ENCODE results near the gene TDRKH. TPM values are rescaled to one million over a fixed set of nuclear protein-coding genes. Genes with fewer than 3 reads are reported as not detected.
"Not testable (repeated sequence)": the region's sequence is repeated elsewhere in the genome, so short reads cannot be mapped to it uniquely, and the experiment has no call there.

The TDRKH gene
- total RNA-seq, 1 donor = 1.7 TPM

DNA sequence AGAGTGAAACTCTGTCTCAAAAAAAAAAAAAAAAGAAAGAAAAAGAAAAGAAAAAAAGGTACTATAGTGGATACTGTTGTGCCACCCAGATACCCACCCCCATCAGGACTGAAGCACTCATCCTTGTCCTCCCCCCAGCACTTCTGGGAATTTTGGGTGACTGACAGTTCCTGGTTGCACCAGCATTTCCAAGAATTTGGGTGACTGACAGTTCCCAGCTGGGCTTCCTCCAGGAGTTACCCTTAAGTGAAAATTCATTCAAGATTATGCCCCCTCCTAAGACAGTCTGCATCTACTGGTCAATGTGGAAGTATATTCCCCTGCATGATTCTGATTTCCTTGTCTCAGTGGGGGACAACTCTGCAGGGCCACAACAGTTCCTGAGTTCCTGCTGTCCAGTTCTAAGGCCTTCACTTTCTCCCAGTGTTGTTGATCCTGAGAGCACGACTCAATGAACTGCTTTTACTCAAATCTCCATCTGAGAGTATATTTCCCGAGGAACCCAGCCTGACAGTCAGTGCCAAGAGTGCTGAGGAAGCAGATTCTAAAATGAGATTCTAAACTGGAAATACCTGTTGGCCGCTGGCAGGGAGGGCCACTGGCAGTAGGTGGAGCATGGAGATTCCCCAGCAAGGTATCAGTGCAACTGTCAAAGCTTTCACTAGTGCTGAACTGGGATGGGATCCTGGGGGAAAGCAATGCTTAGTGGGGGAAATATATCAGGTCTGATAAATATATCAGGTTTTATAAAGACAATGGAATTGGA, 50.5 kb downstream of the TDRKH start:
- H3K4me3 ChIP-seq (ENCODE audit: low read depth, low read length) = no peak overlapping the region
- DNase-seq (ENCODE audit: low read depth) = no peak
- TF ChIP-seq, protein P1, sequence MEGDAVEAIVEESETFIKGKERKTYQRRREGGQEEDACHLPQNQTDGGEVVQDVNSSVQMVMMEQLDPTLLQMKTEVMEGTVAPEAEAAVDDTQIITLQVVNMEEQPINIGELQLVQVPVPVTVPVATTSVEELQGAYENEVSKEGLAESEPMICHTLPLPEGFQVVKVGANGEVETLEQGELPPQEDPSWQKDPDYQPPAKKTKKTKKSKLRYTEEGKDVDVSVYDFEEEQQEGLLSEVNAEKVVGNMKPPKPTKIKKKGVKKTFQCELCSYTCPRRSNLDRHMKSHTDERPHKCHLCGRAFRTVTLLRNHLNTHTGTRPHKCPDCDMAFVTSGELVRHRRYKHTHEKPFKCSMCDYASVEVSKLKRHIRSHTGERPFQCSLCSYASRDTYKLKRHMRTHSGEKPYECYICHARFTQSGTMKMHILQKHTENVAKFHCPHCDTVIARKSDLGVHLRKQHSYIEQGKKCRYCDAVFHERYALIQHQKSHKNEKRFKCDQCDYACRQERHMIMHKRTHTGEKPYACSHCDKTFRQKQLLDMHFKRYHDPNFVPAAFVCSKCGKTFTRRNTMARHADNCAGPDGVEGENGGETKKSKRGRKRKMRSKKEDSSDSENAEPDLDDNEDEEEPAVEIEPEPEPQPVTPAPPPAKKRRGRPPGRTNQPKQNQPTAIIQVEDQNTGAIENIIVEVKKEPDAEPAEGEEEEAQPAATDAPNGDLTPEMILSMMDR (IDR thresholded peaks at IDR 0.05; ENCODE audit: insufficient read depth, low read depth, low read length) = no peak

GRCh38 chr1:151737479-151737878, 52.8 kb downstream of the TDRKH start:
- no peak overlapping the region for H3K4me3 ChIP-seq (ENCODE audit: low read depth, low read length)
- DNase-seq (ENCODE audit: low read depth) = no peak
- TF ChIP-seq, protein P1 (IDR thresholded peaks at IDR 0.05; ENCODE audit: insufficient read depth, low read depth, low read length) = no peak

DNA sequence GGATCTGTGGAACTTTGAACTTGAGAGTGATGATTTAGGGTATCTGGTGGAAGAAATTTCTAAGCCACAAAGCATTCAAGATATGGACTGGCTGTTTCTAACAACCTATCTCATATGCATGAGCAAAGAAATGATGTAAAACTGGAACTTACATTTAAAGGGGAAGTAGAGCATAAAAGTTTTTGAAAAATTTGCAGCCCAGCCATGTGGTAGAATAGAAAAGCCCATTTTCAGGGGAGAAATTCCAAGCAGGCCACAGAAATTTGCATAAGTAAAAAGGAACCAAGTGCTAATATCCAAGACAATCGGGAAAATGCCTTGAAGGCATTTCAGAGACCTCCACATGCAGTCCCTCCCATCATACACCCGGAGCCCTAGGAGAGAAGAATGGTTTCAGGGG, 53.3 kb downstream of the TDRKH start:
- no peak for DNase-seq (ENCODE audit: low read depth)
- TF ChIP-seq, protein P1 (IDR thresholded peaks at IDR 0.05; ENCODE audit: insufficient read depth, low read depth, low read length) = no peak
- H3K4me3 ChIP-seq (ENCODE audit: low read depth, low read length) = no peak overlapping the region

DNA sequence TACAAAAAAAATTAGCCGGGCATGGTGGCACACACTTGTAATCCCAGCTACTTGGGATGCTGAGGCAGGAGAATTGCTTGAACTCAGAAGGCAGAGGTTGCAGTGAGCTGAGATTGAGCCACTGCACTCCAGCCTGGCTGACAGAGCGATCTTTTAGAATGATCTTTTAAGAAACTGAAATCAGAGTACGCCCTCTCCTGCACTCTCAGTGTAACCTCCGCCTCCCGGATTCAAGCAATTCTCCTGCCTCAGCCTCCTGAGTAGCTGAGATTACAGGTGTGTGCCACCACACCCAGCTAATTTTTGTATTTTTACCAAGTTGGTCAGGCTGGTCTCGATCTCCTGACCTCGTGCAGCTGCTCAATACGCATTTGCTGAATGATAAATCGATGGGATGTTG, 56.3 kb downstream of the TDRKH start:
- not testable (repeated sequence) for DNase-seq (ENCODE audit: low read depth); H3K4me3 ChIP-seq (ENCODE audit: low read depth, low read length)

DNA sequence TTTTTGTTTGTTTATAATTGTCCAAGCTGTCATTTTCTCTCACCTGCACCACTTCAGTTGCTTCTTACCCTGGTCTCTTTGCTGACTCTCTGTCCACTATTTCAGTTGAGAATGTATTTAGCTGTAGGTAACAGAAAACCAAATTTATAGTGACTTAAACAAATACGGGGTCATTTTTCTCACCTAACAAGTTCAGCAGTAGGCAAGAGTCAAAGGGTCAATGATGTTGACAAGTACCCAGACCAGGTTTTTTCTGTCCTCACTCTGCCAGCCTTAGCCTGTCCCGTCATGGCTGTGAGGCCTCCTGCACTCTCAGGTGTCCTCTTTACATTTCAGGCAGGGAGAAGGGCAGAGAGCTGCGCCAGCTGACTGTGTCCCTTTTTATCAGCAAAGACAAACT, 57.2 kb downstream of the TDRKH start:
- H3K4me3 ChIP-seq (ENCODE audit: low read depth, low read length) = no peak overlapping the region
- TF ChIP-seq, protein P1 (IDR thresholded peaks at IDR 0.05; ENCODE audit: insufficient read depth, low read depth, low read length) = no peak
- no peak for DNase-seq (ENCODE audit: low read depth)

- DNase-seq (ENCODE audit: low read depth) = no peak
- H3K4me3 ChIP-seq (ENCODE audit: low read depth, low read length) = no peak overlapping the region
- TF ChIP-seq, protein P1 (IDR thresholded peaks at IDR 0.05; ENCODE audit: insufficient read depth, low read depth, low read length) = no peak
Observed at GRCh38 chr1:151729966-151730291, 60.4 kb downstream of the TDRKH start.

DNA sequence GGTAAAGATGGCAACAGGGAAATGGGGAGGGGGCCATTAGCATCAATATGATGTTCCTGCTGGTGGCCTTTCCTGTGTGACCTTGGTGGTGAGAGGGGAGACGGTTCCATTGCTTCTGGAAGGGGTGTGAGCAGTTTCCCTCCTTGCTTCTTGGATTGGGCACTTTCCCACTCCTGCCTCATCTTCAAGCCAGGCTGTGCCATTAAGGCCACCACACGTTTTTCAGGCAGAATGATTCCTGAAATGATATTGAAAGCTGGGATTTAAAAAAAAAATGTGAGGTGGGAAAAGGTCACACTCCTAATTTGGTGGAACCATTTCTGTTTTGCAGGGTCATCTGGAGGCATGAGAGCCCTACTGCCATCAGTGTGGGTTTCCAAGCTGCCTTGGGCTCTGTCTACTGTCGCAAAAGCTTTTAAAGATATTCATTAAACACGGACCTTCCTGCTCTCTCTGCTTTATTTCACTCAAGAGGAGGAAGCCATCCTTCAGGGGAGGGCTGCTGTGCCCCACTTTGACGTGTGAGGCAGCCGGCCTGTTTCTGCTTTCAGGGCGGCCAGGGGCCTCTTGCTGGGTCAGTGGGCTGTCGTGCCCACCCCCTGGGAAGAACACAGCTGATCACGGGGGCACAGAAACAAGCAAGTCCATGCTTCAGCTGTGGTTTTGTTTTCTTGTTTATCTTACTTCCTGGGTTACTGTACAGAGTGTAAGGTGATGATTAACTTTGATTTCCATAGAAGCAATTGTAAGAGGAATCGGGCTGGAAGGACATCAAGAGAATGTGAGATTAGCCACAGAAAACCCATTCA, 60.9 kb downstream of the TDRKH start:
- no peak for DNase-seq (ENCODE audit: low read depth)
- no peak overlapping the region for H3K4me3 ChIP-seq (ENCODE audit: low read depth, low read length)
- TF ChIP-seq, protein P1 (IDR thresholded peaks at IDR 0.05; ENCODE audit: insufficient read depth, low read depth, low read length) = no peak
